Stimulated activated CD4-positive, alpha-beta T cell treated with anti-CD3 and anti-CD28 coated beads, Interleukin-15, amount 100 ng/mL, for 48 hours (primary cell): ENCODE data around the gene CAMKK2.
"Not testable (repeated sequence)": the region's sequence is repeated elsewhere in the genome, so short reads cannot be mapped to it uniquely, and the experiment has no call there.

Source experiments
- DNase-seq, 2 donors: peaks; one replicate each; pipeline ENCODE4 v3.0.0-alpha.2; 2020; ENCODE audit warnings: low read depth in 2 of 2

The CAMKK2 gene

GRCh38 chr12:121279071-121279375, 17.5 kb downstream of the CAMKK2 start:
- no peak for DNase-seq

- no peak for DNase-seq
Measured at GRCh38 chr12:121278169-121279070, 18.1 kb downstream of the CAMKK2 start.

GRCh38 chr12:121277374-121277759, 19.1 kb downstream of the CAMKK2 start:
- no peak for DNase-seq

GRCh38 chr12:121274036-121274763, 22.3 kb downstream of the CAMKK2 start:
- no peak for DNase-seq

GRCh38 chr12:121273364-121273896, 23.1 kb downstream of the CAMKK2 start:
- no peak for DNase-seq

GRCh38 chr12:121267822-121268221, 28.7 kb downstream of the CAMKK2 start:
- no peak for DNase-seq

GRCh38 chr12:121264951-121265515, 31.5 kb downstream of the CAMKK2 start:
- no peak for DNase-seq

GRCh38 chr12:121264135-121264534, 32.4 kb downstream of the CAMKK2 start:
- no peak for DNase-seq

- no peak for DNase-seq
Measured at GRCh38 chr12:121263206-121263935, 33.1 kb downstream of the CAMKK2 start.

GRCh38 chr12:121261398-121261797, 35.1 kb downstream of the CAMKK2 start:
- no peak for DNase-seq

GRCh38 chr12:121260091-121260490, 36.4 kb downstream of the CAMKK2 start:
- no peak for DNase-seq

- no peak for DNase-seq
Measured at GRCh38 chr12:121259074-121259473, 37.4 kb downstream of the CAMKK2 start.

- DNase-seq: not testable (repeated sequence)
Measured at GRCh38 chr12:121257704-121258449, 38.6 kb downstream of the CAMKK2 start.

- no peak for DNase-seq
Measured at GRCh38 chr12:121255433-121255832, 41.1 kb downstream of the CAMKK2 start.

GRCh38 chr12:121253638-121254335, 42.7 kb downstream of the CAMKK2 start:
- DNase-seq: no peak

- no peak for DNase-seq
Measured at GRCh38 chr12:121252712-121253345, 43.7 kb downstream of the CAMKK2 start.

- no peak for DNase-seq
Measured at GRCh38 chr12:121251838-121252237, 44.7 kb downstream of the CAMKK2 start.

- DNase-seq: no peak
Measured at GRCh38 chr12:121250359-121250758, 46.1 kb downstream of the CAMKK2 start.

GRCh38 chr12:121248622-121249021, 47.9 kb downstream of the CAMKK2 start:
- DNase-seq: no peak
